Measurements from ENCODE around the gene PCDHA3.
"Not testable (repeated sequence)": the region's sequence is repeated elsewhere in the genome, so short reads cannot be mapped to it uniquely, and the experiment has no call there.

GRCh38 chr5:140829511-140830501 is 28.9 kb downstream of the PCDHA3 start:
- not testable (repeated sequence) for TF ChIP-seq CTCF (conservative IDR thresholded peaks at IDR 0.05; ENCODE audit: low read length); EZH2phosphoT487 (IDR thresholded peaks at IDR 0.05; ENCODE audit: borderline replicate concordance)
